NCI-H2196 (cell line): ENCODE data around the gene CFAP54.

Experiments
- DNase-seq: peaks from one replicate; lab custom pipeline; 2025; ENCODE audit not compliant: unreplicated experiment; lab: John Stamatoyannopoulos, UW

CFAP54 gene

GRCh38 chr12:96811083-96811482, 321.7 kb downstream of the CFAP54 start:
- DNase-seq: no peak

DNA sequence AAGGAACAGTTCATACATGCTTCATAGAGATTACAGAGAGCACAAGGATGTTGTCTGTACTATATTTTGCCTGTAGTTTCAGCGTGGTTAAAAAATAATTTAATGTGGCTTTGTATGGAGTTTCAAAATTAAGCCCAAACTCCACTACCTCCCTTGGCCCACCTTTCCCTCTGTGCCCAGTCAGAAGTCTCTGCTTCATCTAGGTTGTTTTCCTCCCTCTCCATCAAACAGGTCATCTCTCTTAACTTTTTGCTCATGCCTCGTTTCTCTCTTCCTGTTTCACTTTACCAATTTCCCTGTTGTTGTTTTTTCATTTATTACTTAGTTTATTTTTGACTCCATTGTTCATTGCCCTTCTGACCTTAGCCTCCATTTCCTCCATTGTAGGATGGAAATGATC, 322.8 kb downstream of the CFAP54 start:
- no peak for DNase-seq

- DNase-seq: no peak
These were observed 324.8 kb downstream of the CFAP54 start for GRCh38 chr12:96814200-96814599.

DNA sequence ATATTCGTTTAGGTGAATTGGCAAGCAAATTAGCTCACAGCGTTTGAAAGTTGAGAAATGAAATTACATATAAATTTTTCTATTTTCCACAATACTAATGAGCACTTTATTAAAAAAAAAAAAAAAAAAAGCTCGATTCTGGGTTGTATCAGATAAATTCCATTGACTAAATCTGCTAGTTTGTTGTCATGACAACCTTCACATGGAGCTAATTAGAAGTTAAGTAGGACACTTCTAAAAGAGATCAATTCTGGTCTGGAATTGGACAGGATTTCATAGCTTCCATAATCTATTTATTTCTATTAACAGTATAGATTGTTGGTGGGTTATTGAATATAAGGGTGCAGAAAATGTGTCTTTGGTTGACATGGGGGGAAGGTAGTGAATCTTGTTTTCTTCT, 332.2 kb downstream of the CFAP54 start:
- no peak for DNase-seq

GRCh38 chr12:96822641-96823040, 333.3 kb downstream of the CFAP54 start:
- DNase-seq: no peak

GRCh38 chr12:96824074-96824837, 334.9 kb downstream of the CFAP54 start:
- DNase-seq: no peak

GRCh38 chr12:96824838-96825236, 335.5 kb downstream of the CFAP54 start:
- no peak for DNase-seq

DNA sequence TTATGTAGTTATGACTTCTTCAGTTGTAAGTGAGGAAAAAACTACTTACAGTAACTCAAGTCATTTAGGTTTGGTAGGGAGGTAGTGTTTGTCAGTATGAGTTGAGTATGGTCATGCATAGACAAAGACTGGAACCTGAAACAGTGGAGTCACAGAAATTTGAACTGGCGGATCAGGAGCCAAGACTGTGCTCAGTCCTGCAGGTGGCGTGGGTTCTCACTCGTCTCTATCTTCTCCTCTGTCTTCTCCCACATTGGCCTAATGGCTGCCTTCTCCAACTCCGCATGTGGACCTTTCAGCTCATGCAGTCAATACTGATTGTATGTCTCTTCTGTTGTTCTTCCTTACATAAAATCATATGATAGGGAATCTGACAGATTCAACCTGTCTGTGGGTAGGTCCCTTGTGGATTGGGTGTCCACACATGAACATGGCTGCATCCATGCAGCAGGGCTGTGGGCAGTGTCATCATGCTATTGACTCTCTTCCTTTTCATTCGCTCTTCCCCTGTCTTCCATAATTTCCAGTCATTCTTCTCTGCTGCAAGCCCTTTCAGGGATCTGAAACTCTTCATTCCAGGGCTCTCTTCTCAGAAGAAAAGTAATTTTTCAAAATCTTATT, 338.9 kb downstream of the CFAP54 start:
- DNase-seq: no peak

GRCh38 chr12:96829354-96829753, 340.0 kb downstream of the CFAP54 start:
- DNase-seq: no peak

- no peak for DNase-seq
These were observed 342.0 kb downstream of the CFAP54 start for GRCh38 chr12:96831346-96831745.

DNA sequence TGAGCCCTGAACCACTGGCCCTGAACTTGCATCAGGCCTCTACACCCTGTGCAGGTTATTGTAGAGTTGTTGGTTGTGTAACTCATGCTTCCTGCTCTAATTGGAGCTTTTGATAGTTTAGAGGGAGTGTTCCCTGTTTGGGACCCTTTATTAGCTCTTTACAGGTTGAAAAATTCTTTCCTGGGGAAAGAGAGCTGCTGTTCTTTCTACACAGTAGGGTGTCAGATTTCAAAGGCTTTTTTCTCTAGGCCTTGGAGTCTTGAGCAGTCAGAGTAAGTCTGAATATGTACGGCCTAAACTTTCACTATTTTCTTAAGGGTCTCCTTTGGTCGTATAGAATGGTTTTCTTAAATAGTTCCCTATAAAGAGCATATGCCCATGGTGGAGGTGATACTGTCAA, 356.9 kb downstream of the CFAP54 start:
- no peak for DNase-seq

- DNase-seq: no peak
These were observed 361.3 kb downstream of the CFAP54 start for GRCh38 chr12:96850676-96851075.

- DNase-seq: no peak
These were observed 368.8 kb downstream of the CFAP54 start for GRCh38 chr12:96858162-96858561.

DNA sequence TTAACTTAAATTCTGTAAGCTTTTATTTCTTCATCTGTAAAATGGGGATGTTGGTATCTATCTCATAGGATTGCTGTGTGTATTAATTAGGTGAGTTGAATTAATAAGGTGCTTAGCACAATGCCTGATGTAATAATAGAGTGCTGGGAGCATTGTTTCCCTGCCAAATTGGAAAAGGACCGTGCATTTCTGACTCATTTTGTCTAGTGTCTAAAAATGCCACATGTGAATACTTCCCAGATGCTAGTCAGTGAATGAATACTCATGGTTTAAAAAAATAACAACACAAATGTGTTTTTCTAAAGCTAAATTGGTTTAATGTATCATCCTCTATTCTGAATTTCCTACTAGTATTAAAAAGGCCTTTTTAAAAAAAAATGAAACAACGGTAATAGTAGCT, 372.3 kb downstream of the CFAP54 start:
- DNase-seq: no peak

- no peak for DNase-seq
These were observed 372.9 kb downstream of the CFAP54 start for GRCh38 chr12:96862326-96862725.

DNA sequence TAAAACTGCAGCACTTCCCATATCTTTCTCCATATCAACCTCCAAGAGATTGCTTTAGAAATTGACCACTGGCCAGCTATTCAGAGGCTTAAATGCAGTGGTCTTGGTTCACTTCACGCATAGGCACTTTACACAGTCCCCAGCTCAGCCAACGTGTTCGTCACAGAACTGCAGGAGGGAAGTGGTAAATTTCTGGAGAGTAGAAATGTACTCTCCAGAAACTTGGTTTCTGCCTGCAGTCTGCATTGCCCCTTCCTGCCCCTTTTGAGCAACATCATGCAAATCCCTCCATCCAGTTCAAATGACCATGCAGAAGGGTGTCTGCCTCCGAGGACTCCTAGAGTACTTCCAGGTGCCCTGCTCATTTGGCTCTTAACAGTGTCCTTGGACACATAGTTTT, 375.0 kb downstream of the CFAP54 start:
- DNase-seq: no peak

GRCh38 chr12:96866801-96867590, 377.6 kb downstream of the CFAP54 start:
- DNase-seq: no peak

- DNase-seq: no peak
These were observed 381.6 kb downstream of the CFAP54 start for GRCh38 chr12:96870946-96871345.

DNA sequence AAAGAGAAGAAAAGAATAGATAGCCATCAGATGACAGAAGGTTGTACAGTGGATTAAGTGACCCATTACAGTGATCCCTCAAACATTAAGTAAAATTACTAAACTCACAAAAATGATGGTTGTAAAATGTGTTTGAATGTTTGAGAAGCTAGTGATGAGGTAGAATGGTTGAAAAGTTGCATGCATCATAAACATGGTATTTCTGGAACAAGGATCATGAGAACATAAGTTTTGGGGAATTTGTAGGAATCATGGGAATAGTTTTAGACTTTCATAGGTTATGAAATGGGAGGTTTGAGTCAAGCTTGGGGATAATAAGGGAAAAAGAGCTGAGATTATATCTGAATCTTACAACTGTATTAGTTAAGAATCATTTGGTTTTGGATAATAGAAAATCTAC, 383.6 kb downstream of the CFAP54 start:
- no peak for DNase-seq

- no peak for DNase-seq
These were observed 384.8 kb downstream of the CFAP54 start for GRCh38 chr12:96874211-96874610.

DNA sequence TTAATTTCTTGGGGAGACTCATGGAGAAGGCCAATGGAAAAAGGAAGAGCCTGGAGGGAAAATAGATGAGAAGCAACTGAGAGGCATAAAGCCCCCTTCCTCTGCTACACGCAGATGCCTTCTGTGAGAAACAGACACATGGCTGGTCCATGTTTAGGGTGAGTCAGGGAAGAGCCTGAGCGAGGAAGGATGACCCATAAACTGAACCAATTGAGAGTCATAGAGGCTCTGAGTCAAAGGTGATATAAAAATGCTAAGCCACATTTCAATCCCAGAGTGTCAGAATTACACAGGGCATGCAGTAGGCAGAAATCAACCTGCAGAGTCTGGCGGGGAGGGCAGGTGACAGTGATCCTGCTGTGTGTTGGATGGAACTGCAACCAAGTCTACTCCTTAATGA, 387.6 kb downstream of the CFAP54 start:
- no peak for DNase-seq

GRCh38 chr12:96878704-96879103, 389.3 kb downstream of the CFAP54 start:
- DNase-seq: no peak
